KMS-11 (cell line): ENCODE results near the gene KCNMB4.

Experiments used
- H2AFZ ChIP-seq: fragments of 200-600 bp; sonication (generic); 2 replicates; pipeline ENCODE4 v1.6.1; 2016; ENCODE audit warnings: antibody characterized with exemption, mixed run types, low read depth
- H3K27ac ChIP-seq: fragments of 200-600 bp; sonication (generic); 2 replicates; pipeline ENCODE4 v1.6.1; 2016; ENCODE audit warnings: mild to moderate bottlenecking, mixed run types
- H3K27me3 ChIP-seq: fragments of 200-600 bp; sonication (generic); 2 replicates; pipeline ENCODE4 v1.6.1; 2017; ENCODE audit warnings: mild to moderate bottlenecking, low read depth, mixed run types, moderate library complexity; ENCODE audit not compliant: insufficient read depth
- H3K36me3 ChIP-seq: fragments of 200-600 bp; sonication (generic); 2 replicates; pipeline ENCODE4 v1.6.1; 2017; ENCODE audit warnings: mild to moderate bottlenecking, mixed run types; ENCODE audit not compliant: insufficient read depth
- H3K4me1 ChIP-seq: fragments of 200-600 bp; sonication (generic); 2 replicates; pipeline ENCODE4 v1.6.1; 2016; ENCODE audit warnings: mild to moderate bottlenecking, low read depth, mixed run types; ENCODE audit not compliant: poor library complexity, severe bottlenecking
- H3K4me2 ChIP-seq: fragments of 200-600 bp; sonication (generic); 2 replicates; pipeline ENCODE4 v1.7.0; 2016; ENCODE audit warnings: mild to moderate bottlenecking, mixed run types
- H3K4me3 ChIP-seq: fragments of 200-600 bp; sonication (generic); IDR thresholded peaks from 2 replicates; pipeline ENCODE4 v1.6.1; 2017; ENCODE audit warnings: low read depth, low read length, mixed read lengths; ENCODE audit not compliant: insufficient read depth
- H3K79me2 ChIP-seq: fragments of 200-600 bp; sonication (generic); 2 replicates; pipeline ENCODE4 v1.6.1; 2016; ENCODE audit warnings: low read depth, mixed run types; ENCODE audit not compliant: insufficient read depth
- H3K9ac ChIP-seq: fragments of 200-600 bp; sonication (generic); 2 replicates; pipeline ENCODE4 v1.6.1; 2016; ENCODE audit warnings: mild to moderate bottlenecking, mixed run types
- H4K20me1 ChIP-seq: fragments of 200-600 bp; sonication (generic); 2 replicates; pipeline ENCODE4 v1.6.1; 2016; ENCODE audit warnings: mild to moderate bottlenecking, mixed run types; ENCODE audit not compliant: insufficient read depth
- TF ChIP-seq, protein P1 (sequence below): fragments of 200-600 bp; sonication (generic); conservative IDR thresholded peaks from 2 replicates; pipeline ENCODE4 v1.6.1; 2017; ENCODE audit warnings: low read depth, mild to moderate bottlenecking, antibody characterized with exemption, low read length, moderate library complexity, mixed read lengths

KCNMB4 gene

DNA sequence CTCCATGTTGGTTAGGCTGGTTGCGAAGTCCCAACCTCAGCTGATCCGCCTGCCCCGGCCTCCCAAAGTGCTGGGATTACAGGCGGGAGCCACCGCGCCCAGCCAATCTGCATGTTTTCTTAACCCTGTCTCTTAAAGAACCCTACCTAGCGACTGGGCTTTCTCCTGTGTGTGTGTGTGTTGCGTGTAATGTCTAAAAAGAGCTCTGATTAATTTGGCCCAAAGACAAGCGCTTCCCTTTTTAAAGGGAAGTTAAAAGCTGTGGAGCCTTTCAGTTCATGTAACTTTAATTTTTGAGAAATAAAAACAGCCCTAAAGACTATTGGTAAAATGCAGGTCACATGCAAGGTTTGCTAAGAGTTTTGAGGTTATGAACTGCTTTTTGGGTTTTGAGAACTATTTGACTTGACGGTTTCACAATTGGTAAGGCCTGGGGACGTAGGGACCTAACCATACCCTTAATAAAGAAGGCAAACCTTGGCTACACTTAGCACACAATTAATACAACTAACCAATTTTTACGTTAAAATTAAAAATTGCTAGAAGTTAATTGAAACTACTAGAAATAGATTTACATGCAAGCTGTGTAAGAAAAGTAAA is 103.2 kb downstream of the KCNMB4 start:
- no peaks in the 10 kb centered on the region for H3K79me2 ChIP-seq
- H3K9ac ChIP-seq = no peak overlapping the region
- no peaks in the 10 kb centered on the region for H4K20me1 ChIP-seq
- TF ChIP-seq, protein P1, sequence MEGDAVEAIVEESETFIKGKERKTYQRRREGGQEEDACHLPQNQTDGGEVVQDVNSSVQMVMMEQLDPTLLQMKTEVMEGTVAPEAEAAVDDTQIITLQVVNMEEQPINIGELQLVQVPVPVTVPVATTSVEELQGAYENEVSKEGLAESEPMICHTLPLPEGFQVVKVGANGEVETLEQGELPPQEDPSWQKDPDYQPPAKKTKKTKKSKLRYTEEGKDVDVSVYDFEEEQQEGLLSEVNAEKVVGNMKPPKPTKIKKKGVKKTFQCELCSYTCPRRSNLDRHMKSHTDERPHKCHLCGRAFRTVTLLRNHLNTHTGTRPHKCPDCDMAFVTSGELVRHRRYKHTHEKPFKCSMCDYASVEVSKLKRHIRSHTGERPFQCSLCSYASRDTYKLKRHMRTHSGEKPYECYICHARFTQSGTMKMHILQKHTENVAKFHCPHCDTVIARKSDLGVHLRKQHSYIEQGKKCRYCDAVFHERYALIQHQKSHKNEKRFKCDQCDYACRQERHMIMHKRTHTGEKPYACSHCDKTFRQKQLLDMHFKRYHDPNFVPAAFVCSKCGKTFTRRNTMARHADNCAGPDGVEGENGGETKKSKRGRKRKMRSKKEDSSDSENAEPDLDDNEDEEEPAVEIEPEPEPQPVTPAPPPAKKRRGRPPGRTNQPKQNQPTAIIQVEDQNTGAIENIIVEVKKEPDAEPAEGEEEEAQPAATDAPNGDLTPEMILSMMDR = no peak
- H3K4me2 ChIP-seq = no peak overlapping the region
- H3K4me3 ChIP-seq = no peak overlapping the region
- H3K27me3 ChIP-seq = no peaks in the 10 kb centered on the region
- no peaks in the 10 kb centered on the region for H3K36me3 ChIP-seq
- no peaks in the 10 kb centered on the region for H3K4me1 ChIP-seq
- H2AFZ ChIP-seq = no peak overlapping the region
- H3K27ac ChIP-seq = no peak overlapping the region

DNA sequence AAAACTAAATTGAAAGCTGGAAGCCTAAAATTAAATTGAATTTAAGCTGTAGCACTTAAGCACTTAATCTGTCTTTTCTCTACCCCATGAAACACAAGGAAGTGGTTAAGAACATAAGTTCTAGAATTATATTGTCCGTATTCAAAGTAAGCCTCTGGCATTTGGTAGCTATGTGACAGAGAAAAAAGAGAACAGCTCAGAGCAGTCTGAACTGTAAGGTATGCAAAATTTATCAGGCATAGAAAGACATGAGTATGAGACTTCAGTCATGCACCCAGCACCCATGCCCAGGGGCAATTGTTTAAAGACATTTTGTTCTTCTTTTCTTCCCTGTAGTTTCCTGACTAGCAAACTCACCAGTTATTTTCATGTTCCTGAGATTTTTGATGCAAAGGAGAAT is 116.7 kb downstream of the KCNMB4 start:
- Histone ChIP-seq H2AFZ (no peak overlapping the region), H3K27ac (no peak overlapping the region), H3K4me2 (no peak overlapping the region), H3K9ac (no peak overlapping the region), H4K20me1 (no peaks in the 10 kb centered on the region), H3K36me3 (no peaks in the 10 kb centered on the region), H3K79me2 (no peaks in the 10 kb centered on the region), H3K4me1 (peaks cover 14% of the 10 kb centered on the region), H3K4me3 (no peak overlapping the region), H3K27me3 (no peaks in the 10 kb centered on the region)
- TF ChIP-seq, protein P1 = no peak
